NCI-H1417 (cell line): ENCODE results near the gene EIF3L.
A peak's percentile ranks its signal among the peaks of the same experiment; 100 is the strongest.

Experiments
- DNase-seq, 3 experiments: peaks; one replicate each; lab custom pipeline; 2025; lab: John Stamatoyannopoulos, UW

EIF3L gene

DNA sequence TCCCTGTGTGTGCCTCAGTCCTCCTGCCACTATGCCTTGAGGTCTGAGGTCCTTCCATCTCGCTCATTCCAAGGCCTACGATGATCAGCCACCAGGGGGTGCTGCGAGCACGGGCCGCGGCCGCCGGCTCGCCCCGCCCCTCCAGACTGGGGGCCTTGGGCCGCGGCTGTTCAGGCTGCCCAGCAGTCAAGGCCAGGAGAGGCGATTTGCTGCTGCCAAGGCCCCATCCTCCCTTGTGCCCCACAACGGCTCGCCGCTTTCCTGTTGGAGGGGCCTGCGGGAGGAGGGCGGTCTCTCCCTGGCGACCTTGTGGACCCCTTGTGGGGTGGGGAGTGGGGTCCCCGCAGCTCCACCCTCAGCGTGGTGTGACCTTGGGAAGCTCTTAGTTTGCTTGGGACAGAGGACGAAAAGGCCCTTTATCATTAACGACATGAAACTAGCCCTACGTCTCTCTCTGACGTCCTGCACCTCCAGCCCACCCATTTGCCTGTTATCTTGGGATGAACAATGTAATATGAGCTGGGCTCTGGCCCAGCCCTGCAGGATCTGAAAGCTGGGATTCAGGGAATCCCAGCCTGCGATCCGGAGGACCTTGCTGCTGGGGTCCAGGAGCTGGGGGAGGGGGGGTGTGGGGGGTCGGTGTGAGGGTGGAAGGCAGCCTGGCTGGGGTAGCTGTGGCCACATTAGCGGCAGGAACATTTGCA lies 31.4 kb upstream of the EIF3L start:
- peak; percentile 65 to 77 (median 68) for DNase-seq

DNA sequence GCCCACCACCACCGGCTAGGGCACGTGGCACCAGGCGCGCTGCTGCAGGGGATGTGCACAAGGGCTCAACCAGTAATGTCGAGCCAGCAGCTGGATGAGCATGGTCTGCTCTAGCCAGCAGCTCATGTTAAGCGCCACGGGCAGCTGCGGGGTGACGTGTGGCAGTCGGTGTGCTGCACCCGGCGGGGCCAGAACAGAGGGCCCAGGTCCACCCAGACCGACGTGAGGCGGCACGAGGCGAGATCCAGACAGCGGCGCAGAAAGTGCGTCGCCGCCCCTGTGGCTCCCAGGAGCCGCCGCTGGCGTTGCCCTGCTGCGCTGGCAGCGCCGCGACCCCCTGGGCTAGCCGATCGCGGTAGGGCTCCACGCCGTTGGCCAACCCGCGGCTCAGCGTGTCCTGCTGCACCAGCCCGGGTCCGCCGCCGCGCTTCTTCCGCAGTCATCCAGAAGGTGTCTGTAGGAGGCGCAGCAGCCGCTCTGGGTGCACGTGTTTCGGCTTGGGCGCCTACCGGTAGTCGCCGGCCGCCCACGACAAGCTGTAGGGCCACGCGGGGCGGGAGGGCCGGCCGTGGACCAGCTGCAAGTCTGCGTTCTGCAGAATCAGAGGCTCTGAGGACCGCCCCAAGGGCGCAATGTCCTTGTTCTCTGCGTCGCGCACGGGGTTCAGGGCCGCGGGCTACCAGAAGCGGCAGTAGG lies 30.7 kb upstream of the EIF3L start:
- DNase-seq: peak; percentile 29 to 74 (median 68)

DNA sequence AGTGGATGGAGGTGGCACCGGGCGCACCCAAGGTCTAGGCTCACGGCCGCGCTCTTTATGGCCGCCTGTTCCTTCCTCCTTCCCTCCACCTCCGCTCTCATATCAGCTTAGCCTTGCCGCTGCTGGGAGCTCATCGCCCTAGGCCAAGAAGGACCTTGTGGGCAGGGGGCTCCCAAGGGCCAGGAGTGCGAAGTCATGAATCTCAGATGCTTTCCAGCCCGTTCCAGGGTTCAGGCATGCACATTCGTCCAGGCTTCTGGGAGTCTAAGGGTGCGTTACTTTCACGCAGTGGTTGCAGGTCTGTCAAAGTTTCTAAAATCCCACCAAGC lies 30.1 kb upstream of the EIF3L start:
- no peak for DNase-seq

DNA sequence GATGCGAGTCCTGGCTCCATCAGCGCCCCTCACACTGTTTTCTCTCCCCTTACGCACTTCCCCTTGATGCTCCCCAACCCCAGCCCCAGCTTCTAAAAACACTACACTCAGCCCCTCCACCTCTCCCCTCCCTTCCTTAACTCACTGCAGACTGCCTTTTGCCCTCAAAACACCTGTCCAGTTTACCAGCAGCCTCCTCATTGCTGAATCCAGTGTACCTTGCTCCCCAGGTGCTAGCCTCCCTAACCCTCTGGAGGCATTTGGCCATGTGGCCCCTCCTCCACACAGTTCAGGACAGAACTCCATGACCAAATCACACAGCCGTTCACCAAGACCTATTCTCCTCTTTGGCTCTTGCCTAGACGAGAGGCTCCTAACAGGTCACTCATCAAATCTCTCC lies 28.9 kb upstream of the EIF3L start:
- no peak for DNase-seq

DNA sequence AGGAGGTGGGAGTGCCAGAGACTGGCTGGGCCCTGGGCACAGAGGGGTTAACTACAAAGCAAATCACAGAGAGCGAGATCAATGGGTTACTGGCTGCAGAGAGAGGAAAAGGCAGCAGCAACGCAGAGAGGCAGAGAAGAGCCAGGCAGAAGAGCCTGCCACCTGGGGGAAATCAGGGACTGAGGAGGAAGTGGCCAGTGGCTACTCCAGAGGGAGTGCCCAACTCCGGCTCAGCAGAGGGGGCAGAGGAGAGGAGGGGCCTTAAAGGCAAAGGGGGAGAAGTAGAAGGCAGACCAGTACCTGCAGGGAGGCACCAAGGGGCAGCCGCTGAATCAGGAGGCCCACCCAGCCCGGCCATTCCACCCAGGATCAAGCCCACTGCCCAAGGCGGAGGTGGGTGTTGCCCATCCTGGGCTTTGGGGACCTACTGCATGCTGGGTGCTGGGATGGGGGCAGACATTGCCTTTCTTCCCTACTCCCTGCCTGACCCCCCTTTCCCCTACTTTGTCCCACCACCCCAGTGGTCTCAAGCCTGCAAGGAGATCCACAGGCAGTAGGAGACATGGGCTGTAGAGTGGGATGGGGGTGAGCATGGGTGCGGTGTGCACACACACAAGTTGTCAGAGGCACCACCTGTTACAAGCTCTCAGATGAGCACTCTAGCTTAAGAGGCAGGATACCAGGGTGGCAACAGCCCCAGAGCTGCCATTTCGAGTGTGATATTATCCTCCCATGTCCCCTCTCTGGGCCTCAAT lies 27.0 kb upstream of the EIF3L start:
- no peak for DNase-seq

DNA sequence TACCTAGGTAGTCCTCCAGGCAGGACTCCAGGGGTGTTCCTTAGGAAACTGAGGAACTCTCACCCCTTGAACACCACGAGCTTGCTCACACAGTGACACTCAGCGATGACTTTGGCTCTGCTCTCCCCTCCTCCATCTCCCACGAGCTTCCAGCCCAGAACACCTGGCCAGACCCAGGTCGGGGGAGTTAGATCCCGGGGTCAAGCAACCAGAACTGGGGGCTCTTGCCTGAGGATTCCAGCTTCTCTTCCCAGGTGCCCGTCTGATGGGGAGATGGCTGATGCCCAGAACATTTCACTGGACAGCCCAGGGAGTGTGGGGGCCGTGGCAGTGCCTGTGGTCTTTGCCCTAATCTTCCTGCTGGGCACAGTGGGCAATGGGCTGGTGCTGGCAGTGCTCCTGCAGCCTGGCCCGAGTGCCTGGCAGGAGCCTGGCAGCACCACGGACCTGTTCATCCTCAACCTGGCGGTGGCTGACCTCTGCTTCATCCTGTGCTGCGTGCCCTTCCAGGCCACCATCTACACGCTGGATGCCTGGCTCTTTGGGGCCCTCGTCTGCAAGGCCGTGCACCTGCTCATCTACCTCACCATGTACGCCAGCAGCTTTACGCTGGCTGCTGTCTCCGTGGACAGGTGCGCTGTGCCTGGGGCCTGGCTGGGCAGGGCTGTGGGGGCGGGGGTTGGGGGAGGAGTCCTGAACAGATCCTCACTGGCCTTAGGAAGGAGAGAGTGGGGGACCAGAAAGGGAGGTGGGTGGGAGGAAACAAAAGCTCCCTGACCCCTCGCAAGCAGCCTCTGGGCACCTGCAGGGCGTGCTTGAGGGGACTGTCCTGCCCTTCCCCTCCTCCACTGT lies 25.9 kb upstream of the EIF3L start, which contains the start of gene GALR3:
GALR3 (plus strand) TSS at position 249 of the 852 bp plus-strand sequence; CDS start at position 274, 25 bp downstream.
- DNase-seq: peak in 2 of 3 experiments; percentile 35 to 49

DNA sequence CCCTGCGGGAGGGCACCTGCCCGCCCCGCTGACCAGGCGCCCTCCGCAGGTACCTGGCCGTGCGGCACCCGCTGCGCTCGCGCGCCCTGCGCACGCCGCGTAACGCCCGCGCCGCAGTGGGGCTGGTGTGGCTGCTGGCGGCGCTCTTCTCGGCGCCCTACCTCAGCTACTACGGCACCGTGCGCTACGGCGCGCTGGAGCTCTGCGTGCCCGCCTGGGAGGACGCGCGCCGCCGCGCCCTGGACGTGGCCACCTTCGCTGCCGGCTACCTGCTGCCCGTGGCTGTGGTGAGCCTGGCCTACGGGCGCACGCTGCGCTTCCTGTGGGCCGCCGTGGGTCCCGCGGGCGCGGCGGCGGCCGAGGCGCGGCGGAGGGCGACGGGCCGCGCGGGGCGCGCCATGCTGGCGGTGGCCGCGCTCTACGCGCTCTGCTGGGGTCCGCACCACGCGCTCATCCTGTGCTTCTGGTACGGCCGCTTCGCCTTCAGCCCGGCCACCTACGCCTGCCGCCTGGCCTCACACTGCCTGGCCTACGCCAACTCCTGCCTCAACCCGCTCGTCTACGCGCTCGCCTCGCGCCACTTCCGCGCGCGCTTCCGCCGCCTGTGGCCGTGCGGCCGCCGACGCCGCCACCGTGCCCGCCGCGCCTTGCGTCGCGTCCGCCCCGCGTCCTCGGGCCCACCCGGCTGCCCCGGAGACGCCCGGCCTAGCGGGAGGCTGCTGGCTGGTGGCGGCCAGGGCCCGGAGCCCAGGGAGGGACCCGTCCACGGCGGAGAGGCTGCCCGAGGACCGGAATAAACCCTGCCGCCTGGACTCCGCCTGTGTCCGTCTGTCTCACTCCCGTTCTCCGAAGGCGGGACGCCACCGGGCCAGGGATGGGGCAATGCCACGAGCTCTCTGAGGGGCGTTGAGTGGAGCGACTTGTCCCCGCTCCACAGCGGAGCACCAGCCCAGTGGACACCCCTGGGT lies 24.3 kb upstream of the EIF3L start:
- DNase-seq: no peak

DNA sequence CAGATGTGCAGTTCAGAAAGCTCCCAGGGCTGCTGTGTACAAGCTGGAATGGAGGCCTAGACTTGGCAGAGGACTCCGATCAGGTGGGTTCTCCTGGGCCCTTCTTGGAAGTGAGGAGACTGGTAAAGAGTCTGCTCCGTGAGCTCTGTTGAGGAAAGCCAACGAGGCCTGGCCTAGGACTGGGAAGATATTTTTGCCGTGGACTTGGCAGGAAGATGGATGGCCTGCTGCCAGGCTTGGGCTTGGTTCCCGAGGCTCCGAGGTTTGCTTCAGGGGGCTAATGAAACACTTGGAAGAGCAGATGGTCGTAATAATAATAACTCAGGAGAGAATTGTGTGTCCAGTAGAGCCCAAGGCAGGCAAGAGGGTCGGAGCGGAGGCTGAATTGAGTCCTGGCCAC lies 22.2 kb upstream of the EIF3L start:
- no peak for DNase-seq

DNA sequence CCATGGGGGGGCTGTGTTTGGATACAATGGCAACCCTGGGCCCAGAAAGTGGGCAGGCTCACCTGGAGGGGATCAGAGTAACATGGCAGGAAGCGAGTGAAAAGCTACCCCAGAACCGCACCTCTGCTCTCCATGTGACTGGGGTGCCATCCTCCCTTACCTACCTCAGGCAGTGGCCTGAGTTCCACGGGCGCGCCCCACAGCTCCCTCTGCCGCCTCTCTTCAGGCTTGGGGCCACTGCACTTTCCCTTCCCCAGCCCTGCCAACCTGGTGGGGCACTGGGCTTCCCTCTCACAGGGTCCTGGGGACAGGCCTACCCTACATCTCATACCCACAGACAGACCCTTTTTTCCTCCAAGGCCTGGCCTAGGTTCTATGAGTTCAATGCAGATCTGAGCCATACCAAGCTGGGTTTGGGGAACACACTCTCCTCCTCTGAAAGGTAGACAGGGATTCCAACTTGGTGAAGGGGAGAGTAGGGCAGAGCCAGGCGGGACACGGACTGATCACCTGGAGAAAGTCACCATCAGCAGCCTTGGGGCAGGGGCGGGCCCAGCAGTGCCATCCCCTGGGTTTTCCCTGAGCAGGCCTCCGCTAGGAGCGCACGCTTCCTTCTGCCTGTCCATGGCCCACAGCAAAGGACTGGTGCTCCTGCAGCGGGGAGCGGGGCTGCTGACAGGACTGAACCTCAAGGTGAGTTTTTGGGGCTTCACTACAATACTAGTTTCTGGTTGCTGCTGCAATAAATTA lies 19.0 kb upstream of the EIF3L start:
- no peak for DNase-seq

DNA sequence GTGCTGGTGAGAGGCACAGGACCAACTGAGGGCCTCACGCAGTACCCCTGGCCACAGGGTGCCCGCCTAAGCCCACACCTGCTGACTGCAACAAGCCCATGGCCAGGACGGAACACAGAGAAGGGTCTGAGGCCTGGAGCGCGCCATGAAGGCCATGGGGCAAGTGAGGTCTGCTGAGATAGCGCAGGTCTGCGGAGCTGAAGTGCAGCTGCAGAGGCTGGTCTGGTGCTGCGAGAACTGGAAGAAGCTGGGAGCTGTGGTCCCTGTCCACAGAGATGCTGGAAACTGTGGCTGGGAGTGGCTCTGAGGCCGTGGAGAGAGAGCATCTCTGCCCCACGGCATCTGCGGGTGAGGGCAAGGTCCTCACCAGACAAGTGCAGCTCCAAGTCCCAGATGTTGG lies 17.7 kb upstream of the EIF3L start:
- DNase-seq: no peak

DNA sequence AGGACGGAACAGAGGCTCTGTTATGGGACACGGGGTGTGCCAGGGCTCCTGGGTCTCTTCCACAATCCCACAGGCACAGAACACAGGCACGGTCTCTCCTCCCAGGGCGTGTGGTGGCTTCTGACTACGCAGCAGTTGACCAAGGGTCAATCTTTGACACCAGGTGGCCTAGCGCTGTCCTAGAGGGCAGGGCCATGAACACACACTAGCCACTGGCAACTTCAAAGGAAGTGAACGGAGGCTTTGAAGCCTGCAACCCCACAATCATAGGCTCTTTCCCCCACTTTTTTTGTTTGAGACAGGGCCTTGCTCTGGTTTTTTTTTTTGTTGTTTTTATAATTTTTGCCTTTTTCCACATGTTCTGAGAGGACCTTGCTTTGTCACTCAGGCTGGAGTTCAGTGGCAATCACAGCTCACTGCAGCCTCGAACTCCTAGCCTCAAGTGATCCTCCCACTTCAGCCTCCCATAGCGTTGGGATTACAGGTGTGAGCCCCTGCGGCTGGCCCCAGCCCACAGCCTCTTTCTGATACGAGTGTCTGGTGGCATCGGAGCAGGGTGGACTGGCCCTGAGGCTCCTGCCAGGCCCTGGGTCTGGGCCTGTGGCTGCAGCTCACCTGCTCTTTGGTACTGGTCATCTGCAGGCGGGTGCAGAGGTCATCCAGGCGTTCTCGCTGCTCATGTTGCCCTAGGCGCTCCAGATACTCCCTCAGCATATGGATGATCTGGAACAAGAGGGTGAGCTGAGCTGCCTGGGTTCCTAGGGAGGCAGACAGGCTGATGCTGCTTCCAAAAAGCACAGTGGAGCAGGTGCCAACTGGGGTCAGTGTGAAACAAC lies 17.0 kb upstream of the EIF3L start:
- no peak for DNase-seq

DNA sequence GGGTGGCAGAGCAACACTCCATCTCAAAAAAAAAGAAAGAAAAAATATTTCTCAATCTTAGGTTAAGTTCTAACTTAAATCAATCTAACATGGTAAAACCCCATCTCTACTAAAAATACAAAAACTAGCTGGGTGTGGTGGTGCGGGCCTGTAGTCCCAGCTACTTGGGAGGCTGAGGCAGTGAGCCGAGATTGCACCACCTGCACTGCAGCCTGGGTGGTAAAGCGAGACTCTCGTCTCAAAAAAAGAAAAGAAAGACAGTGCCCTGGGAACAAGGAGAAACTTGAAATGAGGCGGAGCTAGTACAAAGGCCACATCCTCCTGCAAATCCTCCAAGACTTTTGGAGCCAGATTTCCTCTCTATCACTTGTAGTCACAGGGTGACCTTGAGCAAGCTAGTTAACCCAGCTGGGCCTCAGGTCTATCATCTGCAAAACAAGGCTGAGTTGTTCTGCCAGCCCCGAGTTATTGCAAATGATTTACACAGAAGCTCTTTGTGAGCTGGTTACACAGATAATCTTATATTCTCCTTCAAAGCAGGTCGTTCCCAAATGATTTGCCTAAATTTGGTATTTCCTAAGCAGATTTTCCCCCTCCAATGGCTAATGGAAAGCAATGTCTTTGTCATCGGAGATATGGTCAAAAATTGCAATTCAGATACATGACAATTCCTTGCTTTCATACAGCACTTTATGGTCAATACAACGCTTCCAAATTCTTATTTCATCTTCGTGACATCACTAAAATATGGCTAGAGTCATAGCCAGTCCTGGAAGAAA lies 7.0 kb upstream of the EIF3L start:
- no peak for DNase-seq

DNA sequence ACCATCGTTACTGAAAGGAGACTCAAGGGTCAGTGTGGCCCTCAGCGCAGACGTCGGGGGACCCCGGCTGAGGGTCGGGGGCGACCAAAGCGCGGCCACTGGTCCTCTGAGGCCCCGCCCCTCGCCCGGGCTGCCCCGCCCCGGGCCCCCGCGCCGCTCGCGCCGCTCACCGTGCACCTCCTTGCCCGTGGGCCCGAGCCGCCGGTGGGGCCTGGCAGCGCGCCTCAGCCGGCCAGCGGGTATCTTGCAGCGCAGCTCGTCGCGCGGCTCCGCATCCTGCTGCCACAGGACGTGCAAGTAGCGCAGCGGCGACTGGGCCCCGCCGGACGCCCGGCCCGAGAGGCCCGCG lies 5.5 kb upstream of the EIF3L start:
- no peak for DNase-seq

DNA sequence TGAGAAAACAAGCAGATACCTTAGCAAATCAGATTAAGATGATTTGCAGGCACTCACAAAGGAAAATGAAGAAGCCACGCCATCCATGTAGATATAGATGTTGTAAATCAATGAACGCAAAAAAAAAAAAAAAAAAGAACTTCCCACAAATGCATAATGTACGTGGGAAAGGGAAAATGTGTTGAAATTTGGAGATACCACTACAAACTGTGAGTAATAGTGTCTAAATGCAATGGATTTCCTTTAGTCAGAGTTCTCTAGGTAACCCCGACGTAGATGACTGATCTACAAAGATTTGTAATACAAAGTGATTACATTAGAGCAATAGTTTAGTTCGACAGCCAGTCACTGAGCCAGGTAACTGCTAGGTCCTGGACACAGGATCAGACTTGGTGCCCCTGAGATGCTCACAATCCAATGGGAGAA lies 4.3 kb upstream of the EIF3L start:
- DNase-seq: no peak

DNA sequence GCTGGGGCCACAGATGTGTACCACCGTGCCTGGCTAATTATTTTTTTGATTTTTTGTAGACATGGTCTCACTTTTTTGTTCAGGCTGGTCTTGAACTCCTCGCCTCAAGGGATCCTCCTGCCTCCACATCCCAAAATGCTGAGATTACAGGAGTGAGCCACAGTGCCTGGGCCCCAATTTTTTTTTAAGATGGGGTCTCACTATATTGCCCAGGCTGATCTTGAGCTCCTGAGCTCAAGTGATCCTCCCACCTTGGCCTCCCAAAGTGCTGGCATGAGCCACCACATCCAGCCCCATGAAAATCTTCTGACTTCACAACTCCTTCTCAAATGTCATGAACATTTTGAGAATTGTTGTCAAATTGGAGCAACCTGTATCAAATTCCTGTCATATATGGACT lies 2.8 kb upstream of the EIF3L start:
- no peak for DNase-seq

DNA sequence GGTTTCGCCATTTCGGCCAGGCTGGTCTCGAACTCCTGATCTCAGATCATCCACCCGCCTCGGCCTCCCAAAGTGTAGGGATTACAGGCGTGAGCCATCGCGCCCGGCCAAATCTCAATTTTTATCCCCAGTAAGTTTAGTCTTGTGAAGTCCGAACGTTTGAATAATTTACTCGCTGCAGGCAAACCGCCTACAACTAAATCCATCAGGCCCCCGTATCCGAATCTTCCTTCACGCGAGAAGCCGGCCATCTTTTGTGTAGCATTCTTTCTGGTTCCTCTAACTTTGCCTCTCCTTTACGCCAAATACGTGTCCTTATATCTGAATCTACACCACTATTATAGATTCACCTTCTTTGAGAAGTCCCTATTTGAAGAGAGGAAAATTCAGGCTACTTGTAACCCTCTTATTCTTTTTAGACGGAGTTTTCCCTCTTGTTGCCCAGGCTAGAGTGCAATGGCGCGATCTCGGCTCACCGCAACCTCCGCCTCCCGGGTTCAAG lies 581 bp upstream of the EIF3L start:
- no peak for DNase-seq

DNA sequence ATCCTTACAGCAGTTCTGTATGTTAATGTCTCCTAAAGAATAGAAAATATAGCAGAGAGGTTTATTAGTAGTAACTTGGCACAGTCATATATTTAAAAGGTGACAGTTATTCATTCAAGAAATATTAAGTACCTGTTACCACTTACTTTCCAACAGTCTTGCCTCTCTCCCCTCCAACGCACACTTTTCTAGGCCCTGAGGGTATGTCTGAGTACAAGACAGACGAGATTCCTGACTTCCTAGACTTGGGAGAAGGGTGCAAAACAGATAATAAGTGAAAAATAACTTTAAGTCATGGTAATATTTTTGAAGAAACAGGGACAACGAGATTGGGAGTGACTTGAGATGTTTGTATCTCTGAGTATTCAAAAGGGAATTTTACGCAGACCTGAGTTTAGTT lies 1.6 kb downstream of the EIF3L start:
- no peak for DNase-seq

DNA sequence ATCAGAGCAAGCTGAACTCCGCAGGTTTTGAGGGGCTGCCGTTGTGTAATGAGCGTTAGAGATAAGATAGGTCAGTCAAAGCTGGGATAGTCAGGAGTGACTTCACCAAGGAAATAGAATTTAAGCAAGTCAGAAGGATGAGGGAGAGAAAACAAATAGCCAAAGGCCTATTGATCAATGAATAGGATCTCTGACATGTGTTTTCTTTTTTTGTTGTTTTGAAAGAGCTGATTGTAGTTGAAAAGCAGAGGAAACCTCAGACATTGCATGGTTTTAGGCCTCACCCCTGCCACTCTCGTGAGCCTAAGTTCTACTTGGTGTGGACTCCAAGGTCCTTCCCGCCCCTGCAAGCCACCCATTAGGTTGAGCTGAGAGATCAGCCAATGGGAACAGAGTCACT lies 3.2 kb downstream of the EIF3L start:
- DNase-seq: no peak
